GM12801 (cell line): ENCODE results near the gene GCHFR.

Source experiments
- TF ChIP-seq, protein P1 (sequence below): IDR thresholded peaks from one replicate; pipeline ENCODE4 v1.5.1; 2011; ENCODE audit warnings: control low read depth; ENCODE audit not compliant: insufficient read length; ENCODE audit errors: extremely low read depth

The GCHFR gene

DNA sequence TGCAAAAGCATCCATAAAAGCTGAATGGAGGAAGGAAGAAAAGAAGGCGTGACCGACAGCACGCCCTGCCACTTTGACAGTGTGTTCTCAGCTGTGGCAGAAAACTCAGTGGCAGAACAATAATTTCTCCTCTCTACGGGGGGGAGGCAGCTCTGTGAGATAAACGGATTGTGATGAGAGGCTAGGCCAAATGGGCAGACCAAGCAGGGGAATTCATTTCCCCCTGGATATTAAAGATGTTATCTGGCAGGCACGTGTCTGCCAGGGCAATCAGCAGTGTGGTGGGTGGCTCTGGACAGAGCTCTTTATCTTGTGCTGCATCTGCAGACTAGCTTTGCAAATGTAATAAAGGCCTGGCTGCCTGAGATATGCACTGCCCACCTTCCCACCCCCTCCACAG, 6.9 kb upstream of the GCHFR start:
- TF ChIP-seq, protein P1, sequence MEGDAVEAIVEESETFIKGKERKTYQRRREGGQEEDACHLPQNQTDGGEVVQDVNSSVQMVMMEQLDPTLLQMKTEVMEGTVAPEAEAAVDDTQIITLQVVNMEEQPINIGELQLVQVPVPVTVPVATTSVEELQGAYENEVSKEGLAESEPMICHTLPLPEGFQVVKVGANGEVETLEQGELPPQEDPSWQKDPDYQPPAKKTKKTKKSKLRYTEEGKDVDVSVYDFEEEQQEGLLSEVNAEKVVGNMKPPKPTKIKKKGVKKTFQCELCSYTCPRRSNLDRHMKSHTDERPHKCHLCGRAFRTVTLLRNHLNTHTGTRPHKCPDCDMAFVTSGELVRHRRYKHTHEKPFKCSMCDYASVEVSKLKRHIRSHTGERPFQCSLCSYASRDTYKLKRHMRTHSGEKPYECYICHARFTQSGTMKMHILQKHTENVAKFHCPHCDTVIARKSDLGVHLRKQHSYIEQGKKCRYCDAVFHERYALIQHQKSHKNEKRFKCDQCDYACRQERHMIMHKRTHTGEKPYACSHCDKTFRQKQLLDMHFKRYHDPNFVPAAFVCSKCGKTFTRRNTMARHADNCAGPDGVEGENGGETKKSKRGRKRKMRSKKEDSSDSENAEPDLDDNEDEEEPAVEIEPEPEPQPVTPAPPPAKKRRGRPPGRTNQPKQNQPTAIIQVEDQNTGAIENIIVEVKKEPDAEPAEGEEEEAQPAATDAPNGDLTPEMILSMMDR = no peak

DNA sequence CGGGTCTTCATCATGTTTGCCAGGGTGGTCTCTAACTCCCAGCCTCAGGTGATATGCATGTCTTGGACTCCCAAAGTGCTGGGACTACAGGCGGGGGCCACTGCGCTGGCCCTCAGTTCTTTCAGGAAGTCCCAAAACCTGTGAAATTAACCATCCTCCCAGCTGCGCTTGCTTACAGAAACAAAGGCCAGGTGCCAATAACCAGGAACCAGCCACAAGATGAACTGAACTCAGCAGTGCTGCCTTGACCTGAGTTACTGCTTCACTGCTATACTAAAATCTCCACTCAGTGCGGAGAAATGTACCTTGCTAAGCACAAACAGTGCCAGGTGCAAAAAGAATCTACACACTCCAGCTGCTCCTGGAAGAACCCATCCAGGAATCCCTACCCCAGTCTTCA, 3.9 kb upstream of the GCHFR start:
- TF ChIP-seq, protein P1 = no peak

DNA sequence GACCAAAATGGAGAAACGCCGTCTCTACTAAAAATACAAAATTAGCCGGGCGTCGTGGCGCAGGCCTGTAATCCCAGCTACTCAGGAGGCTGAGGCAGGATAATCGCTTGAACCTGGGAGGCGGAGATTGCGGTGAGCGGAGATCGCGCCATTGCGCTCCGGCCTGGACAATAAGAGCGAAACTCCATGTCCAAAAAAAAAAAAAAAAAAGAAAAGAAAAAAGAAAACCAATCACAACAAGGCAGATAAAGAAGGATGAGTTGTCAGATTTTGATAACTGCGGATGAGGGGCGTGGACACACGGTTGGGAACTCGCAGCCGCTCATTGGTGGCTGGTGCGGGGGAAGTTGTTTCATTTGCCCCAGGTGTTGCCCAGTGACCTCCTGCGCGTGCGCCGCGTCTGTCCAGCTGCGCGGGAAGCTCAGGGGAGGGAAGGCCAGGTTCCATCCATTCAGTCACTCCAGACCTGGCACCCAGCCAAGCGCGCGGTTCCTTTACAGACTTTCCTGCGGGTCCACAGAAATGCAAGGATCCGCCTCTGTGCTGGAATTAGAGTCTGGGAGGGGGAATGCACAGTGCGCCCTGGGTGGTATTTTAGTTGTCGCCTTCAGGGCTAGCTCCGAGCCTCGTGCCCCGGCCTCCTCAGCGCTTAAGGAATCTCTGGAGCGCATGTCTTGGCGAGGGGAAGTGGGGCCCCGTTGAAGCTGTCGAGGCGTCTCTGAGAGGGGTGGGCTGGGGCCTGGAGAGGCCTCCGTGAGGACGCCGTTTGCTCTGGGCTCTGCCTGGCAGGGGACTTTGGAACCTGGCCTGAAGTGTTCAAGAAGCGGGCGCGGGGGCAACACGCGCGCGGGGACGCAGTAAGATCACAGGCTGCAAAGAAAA, 708 bp upstream of the GCHFR start:
- TF ChIP-seq, protein P1 = no peak

DNA sequence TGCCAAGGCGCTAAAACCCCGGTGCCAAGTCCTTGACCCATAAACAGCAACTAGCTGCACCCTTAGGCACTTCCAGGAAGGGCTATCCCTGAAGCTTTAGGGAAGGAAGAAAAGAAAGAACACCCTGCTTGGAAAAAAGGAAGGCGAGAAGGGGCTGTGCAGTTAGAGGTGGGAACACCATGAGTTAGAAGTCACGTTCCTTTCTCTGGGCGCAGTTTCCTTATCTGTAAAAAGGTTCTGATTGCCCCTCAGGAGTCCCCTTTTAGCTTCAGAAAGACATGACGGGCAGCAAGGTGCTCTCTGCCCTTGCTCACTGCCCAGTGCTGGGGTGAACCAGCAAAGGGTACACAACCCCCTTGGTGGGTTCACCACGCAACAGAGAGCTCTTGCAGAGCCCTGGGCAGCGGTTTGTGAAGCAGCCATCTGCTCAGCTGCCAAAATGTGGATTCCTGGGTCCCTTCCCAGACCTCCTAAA, 798 bp downstream of the GCHFR start:
- TF ChIP-seq, protein P1 = no peak

DNA sequence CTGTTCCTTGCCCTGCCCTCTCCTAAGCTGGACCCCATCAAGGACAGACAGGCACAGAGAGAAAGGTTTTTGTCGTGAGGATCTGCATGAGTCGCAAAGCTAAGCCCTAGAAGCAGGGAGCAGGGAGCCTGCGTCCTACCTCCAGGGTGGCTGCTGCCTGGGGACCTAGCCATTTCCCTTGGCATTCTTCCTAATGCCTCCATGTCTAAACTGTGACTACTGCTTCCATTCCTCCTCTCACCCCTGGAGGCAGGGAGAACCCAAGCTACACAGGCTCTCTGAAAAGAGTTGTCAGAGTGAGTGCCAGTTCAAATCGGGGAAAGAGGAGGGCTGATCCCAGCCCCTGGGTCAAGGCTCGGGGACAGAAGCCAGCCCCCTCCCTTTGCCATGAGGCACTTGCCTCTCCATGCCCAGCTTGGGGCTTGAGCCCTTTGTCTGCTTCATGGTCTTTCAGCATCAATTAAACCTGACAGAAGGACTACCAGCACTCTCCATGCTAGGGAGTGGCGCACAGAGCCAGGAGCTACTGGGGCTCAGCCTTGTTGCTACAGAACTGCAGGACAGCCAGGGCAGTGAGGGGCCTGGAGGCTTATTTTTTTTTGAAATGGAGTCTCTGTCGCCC, 2.4 kb downstream of the GCHFR start:
- TF ChIP-seq, protein P1 = no peak

DNA sequence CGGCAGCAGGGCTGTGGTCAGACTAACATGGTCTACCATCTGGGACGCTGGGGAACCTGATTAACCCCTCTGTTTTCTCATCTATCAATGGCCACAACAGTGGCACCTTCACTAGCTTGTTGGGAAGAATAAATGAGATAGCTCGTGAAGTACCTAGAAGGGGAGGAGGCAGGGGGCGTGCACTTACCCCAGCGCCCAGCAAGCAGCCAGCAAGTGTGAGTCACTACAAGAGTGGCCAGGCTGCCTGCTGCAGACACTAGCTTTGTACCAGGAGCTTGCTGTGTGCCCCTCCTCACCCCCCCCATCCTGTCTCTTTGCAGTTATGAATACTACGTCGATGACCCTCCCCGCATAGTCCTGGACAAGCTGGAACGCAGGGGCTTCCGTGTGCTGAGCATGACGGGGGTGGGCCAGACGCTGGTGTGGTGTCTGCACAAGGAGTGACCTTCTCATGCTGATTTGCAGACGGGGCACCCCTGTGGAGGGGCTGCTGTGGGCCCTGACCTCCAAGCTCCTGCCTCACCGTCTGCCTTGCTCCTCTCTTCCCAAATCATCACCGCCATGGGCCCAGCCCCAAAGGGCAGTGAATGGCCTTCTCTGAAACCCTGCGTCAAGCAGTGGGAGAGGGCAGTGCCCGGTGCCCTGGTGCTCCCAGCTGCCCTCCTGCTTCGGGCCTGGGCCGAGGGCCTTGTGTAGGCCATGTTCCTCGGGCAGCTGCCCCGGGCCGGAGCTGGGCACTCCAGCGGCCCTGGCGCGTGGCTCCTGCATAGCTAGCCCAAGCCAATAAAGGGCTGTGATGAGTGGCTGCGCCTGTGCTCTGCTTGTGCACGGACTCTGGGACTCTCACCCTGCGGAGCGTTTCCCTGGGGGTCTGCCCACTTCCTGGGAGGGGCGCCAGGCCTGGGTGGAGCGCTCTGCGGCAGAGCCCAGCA, 3.3 kb downstream of the GCHFR start:
- TF ChIP-seq, protein P1 = no peak
